Testis (tissue), 3 donors: ENCODE measurements around the gene SLC2A1. TPM values are rescaled to one million over a fixed set of nuclear protein-coding genes. Genes with fewer than 3 reads are reported as not detected.

Experiments used
- DNase-seq: peaks from one replicate; pipeline ENCODE4 v3.0.0-alpha.2; 2019
- H3K27ac ChIP-seq, 2 donors: fragments of 200-600 bp; sonication (generic); one replicate each; pipeline ENCODE4 v1.5.1; 2019
- H3K27me3 ChIP-seq: fragments of 200-600 bp; sonication (generic); one replicate; pipeline ENCODE4 v1.5.1; 2019
- H3K36me3 ChIP-seq: fragments of 200-600 bp; sonication (generic); one replicate; pipeline ENCODE4 v1.5.1; 2017; ENCODE audit warnings: low read depth; ENCODE audit errors: missing control alignments
- H3K4me1 ChIP-seq: fragments of 200-600 bp; sonication (generic); one replicate; pipeline ENCODE4 v1.5.1; 2019
- H3K4me3 ChIP-seq, 2 donors: fragments of 200-600 bp; sonication (generic); one replicate each; pipeline ENCODE4 v1.5.1; 2017 to 2019
- H3K9me3 ChIP-seq: fragments of 200-600 bp; sonication (generic); one replicate; pipeline ENCODE4 v1.5.1; 2017
- CTCF ChIP-seq, 3 experiments: fragments of 450-650 bp in 2 of 3; fragments of 200-600 bp in 1 of 3; sonication (generic) in 1 of 3; IDR thresholded peaks; one replicate each; pipeline ENCODE4 v1.5.1; 2016 to 2019; ENCODE audit warnings: antibody characterized with exemption in 3 of 3, mild to moderate bottlenecking in 2 of 3, moderate library complexity in 1 of 3
- POLR2A ChIP-seq: fragments of 450-650 bp; IDR thresholded peaks from one replicate; pipeline ENCODE4 v1.6.1; 2017; ENCODE audit warnings: antibody characterized with exemption, mild to moderate bottlenecking, moderate library complexity
- WGBS, 2 donors: methylation state at CpG; one replicate each; pipeline ENCODE4 v1.1.5; 2018; 5-methylcytosine and 5-hydroxymethylcytosine counted together
- intact Hi-C: fragments of 100-400 bp; cut with DNase I; formaldehyde crosslinking; loops from one replicate; pipeline ENCODE4 v1.15.1; 2023; ENCODE audit warnings: low total_unique reads
- polyA plus RNA-seq: library from polyadenylated mRNA; stranded (reverse); fragments of 350-450 nt; fragmentation: Illumina TruSeq; extraction: RNeasy Lipid Tissue Mini Kit (QIAGEN cat#74804); gene quantifications from one replicate; pipeline ENCODE4 v1.2.3, GENCODE V29; 2014; ENCODE audit warnings: low read depth, low replicate concordance; ENCODE audit not compliant: insufficient read depth
- total RNA-seq, 2 donors: library from RNA; depleted of rRNA; stranded (reverse); fragments of >200 nt; gene quantifications; one replicate each; pipeline ENCODE4 v1.2.3, GENCODE V29; 2016

The SLC2A1 gene
- total and polyA plus RNA-seq, 3 donors from 2014 or later, result 19.4 to 38.3 (median 36.9) TPM

- H3K36me3 ChIP-seq, result no peaks in the 10 kb centered on the region
- no peak for TF ChIP-seq CTCF (IDR thresholded peaks at IDR 0.05)
- no peak for TF ChIP-seq POLR2A
- DNase-seq, result no peak
- H3K4me3 ChIP-seq, result no peak overlapping the region
- WGBS, 2 donors, result 85 to 94% methylated on average over 19 of the region's 19 CpGs
- H3K4me1 ChIP-seq, result peaks cover 5% of the 10 kb centered on the region
- H3K27me3 ChIP-seq, result no peaks in the 10 kb centered on the region
- H3K9me3 ChIP-seq, result no peaks in the 10 kb centered on the region
- intact Hi-C loops, result no loop called here
- H3K27ac ChIP-seq, result no peak overlapping the region
Measured at GRCh38 chr1:42964044-42964812, 5.6 kb upstream of the SLC2A1 start.

- Histone ChIP-seq H3K4me1 (peaks cover 10% of the 10 kb centered on the region), H3K9me3 (no peaks in the 10 kb centered on the region), H3K27me3 (no peaks in the 10 kb centered on the region), H3K27ac (no peak overlapping the region), H3K36me3 (no peaks in the 10 kb centered on the region), H3K4me3 (no peak overlapping the region)
- no peak for TF ChIP-seq POLR2A
- TF ChIP-seq CTCF (IDR thresholded peaks at IDR 0.05), result no peak
- DNase-seq, result no peak
- intact Hi-C loops, result no loop called here
- 43 to 63% methylated on average over 9 of the region's 9 CpGs for WGBS, 2 donors
Measured at GRCh38 chr1:42963378-42964043, 4.8 kb upstream of the SLC2A1 start.

GRCh38 chr1:42962641-42963377 lies 4.1 kb upstream of the SLC2A1 start:
- intact Hi-C loops, result no loop called here
- H3K27me3 ChIP-seq, result no peaks in the 10 kb centered on the region
- TF ChIP-seq CTCF (IDR thresholded peaks at IDR 0.05) (no peak), POLR2A (no peak)
- H3K9me3 ChIP-seq, result no peaks in the 10 kb centered on the region
- no peaks in the 10 kb centered on the region for H3K36me3 ChIP-seq
- H3K4me3 ChIP-seq, result no peak overlapping the region
- H3K27ac ChIP-seq, result no peak overlapping the region
- H3K4me1 ChIP-seq, result peaks cover 10% of the 10 kb centered on the region
- DNase-seq, result no peak
- WGBS, 2 donors, result 45 to 48% methylated on average over 10 to 13 of the region's 13 CpGs

GRCh38 chr1:42961312-42962091 lies 2.8 kb upstream of the SLC2A1 start:
- Histone ChIP-seq H3K4me3 (no peak overlapping the region), H3K9me3 (no peaks in the 10 kb centered on the region), H3K36me3 (no peaks in the 10 kb centered on the region), H3K4me1 (peaks cover 14% of the 10 kb centered on the region), H3K27ac (no peak overlapping the region), H3K27me3 (no peaks in the 10 kb centered on the region)
- no peak for DNase-seq
- no peak for TF ChIP-seq CTCF (IDR thresholded peaks at IDR 0.05)
- TF ChIP-seq POLR2A, result no peak
- WGBS, 2 donors, result 90 to 91% methylated on average over 6 of the region's 6 CpGs
- intact Hi-C loops, result no loop called here
